Endodermal cell (in vitro differentiated cells): Measurements from ENCODE around the gene LRP5. TPM values are rescaled to one million over a fixed set of nuclear protein-coding genes. Genes with fewer than 3 reads are reported as not detected.

Experiments used
- DNase-seq: peaks from one replicate; pipeline ENCODE4 v3.0.0-alpha.2; 2017
- H3K27ac ChIP-seq: 2 replicates; pipeline ENCODE4 v1.5.1; 2013; ENCODE audit warnings: mild to moderate bottlenecking, low read depth, low read length, moderate library complexity
- H3K27me3 ChIP-seq: 2 replicates; pipeline ENCODE4 v1.6.1; 2013; ENCODE audit warnings: mild to moderate bottlenecking, low read length, moderate library complexity; ENCODE audit not compliant: insufficient read depth, control insufficient read depth, poor library complexity, severe bottlenecking
- H3K36me3 ChIP-seq: 2 replicates; pipeline ENCODE4 v1.7.0; 2013; ENCODE audit warnings: mild to moderate bottlenecking, low read length, moderate library complexity; ENCODE audit not compliant: control insufficient read depth, insufficient read depth
- H3K4me1 ChIP-seq: one replicate; pipeline ENCODE4 v1.7.0; 2013; ENCODE audit warnings: low read length; ENCODE audit not compliant: control insufficient read depth, insufficient read depth
- H3K4me3 ChIP-seq: 2 replicates; pipeline ENCODE4 v1.5.1; 2013; ENCODE audit warnings: mild to moderate bottlenecking, low read length, moderate library complexity
- H3K9ac ChIP-seq: 2 replicates; pipeline ENCODE4 v1.6.1; 2013; ENCODE audit warnings: mild to moderate bottlenecking, low read length, moderate library complexity; ENCODE audit not compliant: poor library complexity, severe bottlenecking; ENCODE audit errors: extremely low read depth
- H3K9me3 ChIP-seq: 2 replicates; pipeline ENCODE4 v1.6.1; 2013; ENCODE audit warnings: mild to moderate bottlenecking, low read length, moderate library complexity; ENCODE audit not compliant: control insufficient read depth
- H3K27ac Mint-ChIP-seq: 2 replicates; pipeline ENCODE4 v1.8.0; 2020; ENCODE audit warnings: mixed read lengths
- H3K27me3 Mint-ChIP-seq: 2 replicates; pipeline ENCODE4 v1.8.0; 2021; ENCODE audit warnings: mild to moderate bottlenecking, mixed read lengths; ENCODE audit not compliant: insufficient read depth
- H3K36me3 Mint-ChIP-seq: 2 replicates; pipeline ENCODE4 v1.8.0; 2020; ENCODE audit warnings: low read depth, mixed read lengths
- H3K4me1 Mint-ChIP-seq: 2 replicates; pipeline ENCODE4 v1.8.0; 2020; ENCODE audit warnings: mixed read lengths
- H3K4me3 Mint-ChIP-seq: 2 replicates; pipeline ENCODE4 v1.8.0; 2020; ENCODE audit warnings: mild to moderate bottlenecking, moderate library complexity, mixed read lengths
- H3K9me3 Mint-ChIP-seq: 2 replicates; pipeline ENCODE4 v1.8.0; 2020; ENCODE audit warnings: mild to moderate bottlenecking, mixed read lengths
- CTCF ChIP-seq: fragments of 200-600 bp; sonication (generic); conservative IDR thresholded peaks from 2 replicates; pipeline ENCODE4 v1.5.0; 2021; ENCODE audit warnings: antibody characterized with exemption, mild to moderate bottlenecking
- WGBS, 2 experiments: methylation state at CpG; one replicate each; pipeline versions ENCODE4 v1.1.5 to v1.1.7; 2013; ENCODE audit warnings: missing lambda C conversion rate in 2 of 2, mixed read lengths in 1 of 2; ENCODE audit not compliant: insufficient coverage in 1 of 2, insufficient read length in 1 of 2; 5-methylcytosine and 5-hydroxymethylcytosine counted together
- total RNA-seq, 2 donors: library from RNA; stranded (reverse); fragmentation: NEBNext Ultra II Directional in 1 of 2; extraction: Animal tissue kit (Norgen Biotek cat#: 25700) in 1 of 2; gene quantifications; 2 replicates in 1 of 2; 3 replicates in 1 of 2; pipeline ENCODE4 v1.2.1, GENCODE V29; 2021

Gene LRP5
- total RNA-seq, 2 donors from 2014 or later: 58.2 to 64.1 TPM

GRCh38 chr11:68287419-68287818, 25.0 kb upstream of the LRP5 start:
- H3K36me3 Mint-ChIP-seq: no peaks in the 10 kb centered on the region
- no peak overlapping the region for H3K4me3 ChIP-seq
- H3K4me1 ChIP-seq: no peaks in the 10 kb centered on the region
- H3K27me3 ChIP-seq: no peaks in the 10 kb centered on the region
- H3K27ac Mint-ChIP-seq: no peak overlapping the region
- no peak overlapping the region for H3K9ac ChIP-seq
- TF ChIP-seq CTCF: no peak
- no peaks in the 10 kb centered on the region for H3K4me1 Mint-ChIP-seq
- H3K9me3 ChIP-seq: peaks cover 13% of the 10 kb centered on the region
- no peak overlapping the region for H3K4me3 Mint-ChIP-seq
- WGBS, 2 experiments: 91 to 98% methylated on average over 5 to 8 of the region's 8 CpGs
- H3K36me3 ChIP-seq: no peaks in the 10 kb centered on the region
- peaks cover 20% of the 10 kb centered on the region for H3K9me3 Mint-ChIP-seq
- peaks cover 5% of the 10 kb centered on the region for H3K27me3 Mint-ChIP-seq
- no peak for DNase-seq
- no peak overlapping the region for H3K27ac ChIP-seq

- peaks cover 13% of the 10 kb centered on the region for H3K9me3 ChIP-seq
- H3K9ac ChIP-seq: no peak overlapping the region
- H3K27ac ChIP-seq: no peak overlapping the region
- TF ChIP-seq CTCF: no peak
- peaks cover 20% of the 10 kb centered on the region for H3K9me3 Mint-ChIP-seq
- H3K4me1 Mint-ChIP-seq: no peaks in the 10 kb centered on the region
- no peak overlapping the region for H3K4me3 Mint-ChIP-seq
- H3K27me3 ChIP-seq: no peaks in the 10 kb centered on the region
- H3K27me3 Mint-ChIP-seq: no peaks in the 10 kb centered on the region
- 86 to 100% methylated on average over 1 to 2 of the region's 2 CpGs for WGBS, 2 experiments
- DNase-seq: no peak
- H3K36me3 ChIP-seq: no peaks in the 10 kb centered on the region
- H3K27ac Mint-ChIP-seq: no peak overlapping the region
- no peaks in the 10 kb centered on the region for H3K36me3 Mint-ChIP-seq
- no peaks in the 10 kb centered on the region for H3K4me1 ChIP-seq
- no peak overlapping the region for H3K4me3 ChIP-seq
These were observed 22.9 kb upstream of the LRP5 start for GRCh38 chr11:68289456-68289855.

GRCh38 chr11:68293708-68294107, 18.7 kb upstream of the LRP5 start:
- no peak for TF ChIP-seq CTCF
- Mint-ChIP-seq H3K9me3 (peaks cover 19% of the 10 kb centered on the region), H3K36me3 (no peaks in the 10 kb centered on the region), H3K4me1 (no peaks in the 10 kb centered on the region), H3K4me3 (no peak overlapping the region), H3K27me3 (peaks cover 3% of the 10 kb centered on the region), H3K27ac (no peak overlapping the region)
- Histone ChIP-seq H3K9me3 (peaks cover 12% of the 10 kb centered on the region), H3K36me3 (no peaks in the 10 kb centered on the region), H3K27me3 (no peaks in the 10 kb centered on the region), H3K9ac (no peak overlapping the region), H3K27ac (no peak overlapping the region), H3K4me3 (no peak overlapping the region), H3K4me1 (no peaks in the 10 kb centered on the region)
- WGBS, 2 experiments: 90 to 100% methylated on average over 1 of the region's 2 CpGs
- DNase-seq: no peak
